ENCODE data around the gene SDCCAG8.

DNA sequence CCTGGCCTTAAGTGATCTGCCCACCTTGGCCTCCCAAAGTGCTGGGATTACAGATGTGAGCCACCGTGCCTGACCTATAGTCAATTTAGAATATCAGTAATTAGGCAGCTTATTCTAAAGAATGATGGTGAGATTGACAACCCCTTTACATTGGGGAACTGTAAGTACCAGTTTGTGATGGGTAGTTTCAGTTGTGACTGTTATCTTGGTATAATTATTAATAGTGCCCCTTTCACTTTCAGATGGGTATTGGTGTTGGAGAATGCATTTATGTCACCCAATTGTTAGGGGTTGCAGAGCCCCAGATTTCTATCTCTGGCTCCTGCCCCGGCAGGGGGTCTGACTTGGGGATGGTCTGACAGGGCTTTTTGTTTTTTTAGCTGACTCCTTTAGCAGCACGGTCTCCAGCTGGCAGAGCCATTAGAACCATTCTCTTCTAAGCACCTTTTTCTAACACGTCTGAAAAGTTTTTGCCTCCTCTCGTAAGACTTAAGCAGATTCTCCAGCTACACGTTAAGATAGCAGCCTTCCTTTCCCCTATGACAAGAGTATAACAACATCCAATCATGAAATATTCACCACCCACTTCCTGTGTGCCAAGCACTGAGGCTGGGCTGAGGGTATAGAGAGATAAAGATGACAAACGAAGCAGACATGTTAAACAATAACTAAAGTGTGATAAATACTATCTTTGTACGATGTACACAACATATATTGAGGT, 157.8 kb downstream of the SDCCAG8 start:
- TF ChIP-seq, protein P1, sequence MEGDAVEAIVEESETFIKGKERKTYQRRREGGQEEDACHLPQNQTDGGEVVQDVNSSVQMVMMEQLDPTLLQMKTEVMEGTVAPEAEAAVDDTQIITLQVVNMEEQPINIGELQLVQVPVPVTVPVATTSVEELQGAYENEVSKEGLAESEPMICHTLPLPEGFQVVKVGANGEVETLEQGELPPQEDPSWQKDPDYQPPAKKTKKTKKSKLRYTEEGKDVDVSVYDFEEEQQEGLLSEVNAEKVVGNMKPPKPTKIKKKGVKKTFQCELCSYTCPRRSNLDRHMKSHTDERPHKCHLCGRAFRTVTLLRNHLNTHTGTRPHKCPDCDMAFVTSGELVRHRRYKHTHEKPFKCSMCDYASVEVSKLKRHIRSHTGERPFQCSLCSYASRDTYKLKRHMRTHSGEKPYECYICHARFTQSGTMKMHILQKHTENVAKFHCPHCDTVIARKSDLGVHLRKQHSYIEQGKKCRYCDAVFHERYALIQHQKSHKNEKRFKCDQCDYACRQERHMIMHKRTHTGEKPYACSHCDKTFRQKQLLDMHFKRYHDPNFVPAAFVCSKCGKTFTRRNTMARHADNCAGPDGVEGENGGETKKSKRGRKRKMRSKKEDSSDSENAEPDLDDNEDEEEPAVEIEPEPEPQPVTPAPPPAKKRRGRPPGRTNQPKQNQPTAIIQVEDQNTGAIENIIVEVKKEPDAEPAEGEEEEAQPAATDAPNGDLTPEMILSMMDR (conservative IDR thresholded peaks at IDR 0.05; ENCODE audit: low read depth, low read length), result no peak
- TF ChIP-seq EZH2phosphoT487 (IDR thresholded peaks at IDR 0.05; ENCODE audit: borderline replicate concordance, low read length), result no peak
- TF ChIP-seq EZH2 (IDR thresholded peaks at IDR 0.05; ENCODE audit: low read length, unreplicated experiment), result no peak
